Stimulated activated CD8-positive, alpha-beta memory T cell treated with anti-CD3 and anti-CD28 coated beads, Interleukin-15, amount 100 ng/mL, for 48 hours (primary cell): Measurements from ENCODE around the gene AGAP1.

Experiments
- DNase-seq, 2 donors: peaks; one replicate each; pipeline ENCODE4 v3.0.0-alpha.2; 2020; ENCODE audit warnings: low read depth in 2 of 2

Gene AGAP1

GRCh38 chr2:235709124-235709813 is 215.4 kb downstream of the AGAP1 start:
- DNase-seq = no peak

DNA sequence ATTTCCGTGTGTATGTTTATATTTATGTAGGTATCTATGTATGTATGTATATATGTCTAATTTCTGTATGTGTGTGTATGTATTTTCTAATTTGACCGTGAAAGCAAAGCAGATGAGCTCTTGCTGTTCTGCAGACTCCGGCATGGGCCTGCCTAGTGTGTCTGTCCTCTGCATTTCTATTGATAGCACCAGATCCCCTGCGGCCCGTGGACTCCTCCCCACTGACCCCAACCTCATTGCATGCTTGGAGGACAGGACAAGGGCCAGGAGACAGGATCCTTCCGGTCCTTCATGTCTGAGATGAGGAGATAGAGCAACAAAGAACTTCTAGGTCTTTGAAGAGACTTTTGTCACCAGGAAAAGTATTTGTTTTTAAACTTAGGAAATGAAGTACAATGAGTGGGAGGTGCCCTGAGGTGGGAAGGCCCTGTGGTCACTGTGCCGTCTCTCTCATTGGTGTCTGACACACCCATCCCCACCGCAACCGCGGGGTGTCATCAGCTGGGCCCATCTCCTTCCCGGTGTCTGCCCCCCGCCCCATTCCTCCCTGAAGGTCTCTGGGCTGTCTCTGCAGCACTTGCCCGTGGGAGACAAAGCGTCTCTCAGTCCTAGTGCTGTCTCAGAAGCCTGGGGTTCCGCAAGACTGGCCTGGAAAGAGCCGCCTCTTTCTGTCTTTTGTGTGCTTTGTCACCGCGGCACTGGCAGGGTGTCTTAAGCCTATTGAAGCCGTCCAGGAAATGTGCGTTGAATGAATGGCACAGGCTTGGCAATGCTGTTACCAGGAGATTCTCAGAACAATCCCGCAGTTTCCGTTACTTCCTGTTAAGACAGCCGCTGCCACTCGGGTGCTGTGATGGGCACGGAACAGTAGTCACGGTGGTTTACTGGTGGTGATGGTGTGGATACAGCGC is 216.4 kb downstream of the AGAP1 start:
- DNase-seq = no peak

DNA sequence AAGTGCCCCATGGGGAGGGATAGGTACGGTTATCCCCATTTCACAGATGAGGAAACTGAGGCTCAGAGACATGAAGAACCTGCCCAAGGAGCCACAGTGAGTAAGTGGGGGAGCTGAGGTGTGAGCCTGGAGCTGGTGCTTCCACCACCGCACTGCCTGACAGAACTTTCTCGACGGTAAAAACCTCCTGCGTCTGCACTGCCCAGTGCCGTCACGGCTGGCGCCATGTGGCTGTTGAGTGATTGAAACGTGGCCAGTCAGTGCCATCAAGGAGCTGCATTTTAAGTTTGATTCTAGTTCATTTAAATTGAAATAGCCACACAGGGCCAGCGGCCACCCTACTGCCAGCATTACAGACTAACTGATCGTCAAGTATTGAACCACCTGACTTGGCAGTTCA is 217.1 kb downstream of the AGAP1 start:
- DNase-seq = no peak

GRCh38 chr2:235711527-235711926 is 217.7 kb downstream of the AGAP1 start:
- DNase-seq = no peak

DNA sequence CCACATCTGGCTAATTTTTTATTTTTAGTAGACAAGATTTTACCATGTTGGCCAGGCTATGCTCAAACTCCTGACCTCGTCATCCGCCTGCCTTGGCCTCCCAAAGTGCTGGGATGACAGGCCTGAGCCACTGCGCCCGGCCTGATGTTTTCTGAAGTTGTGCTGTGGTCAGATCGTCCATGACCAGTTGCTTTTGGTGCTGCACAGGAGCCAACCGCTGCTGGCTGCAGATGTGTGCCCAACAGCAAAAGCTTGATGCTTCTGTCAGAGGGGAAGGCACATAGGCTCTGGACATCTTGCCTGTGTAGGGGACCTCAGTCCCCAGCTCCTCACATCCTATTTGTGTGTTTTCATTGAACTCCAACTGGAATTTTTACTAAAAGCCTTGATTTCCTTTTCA is 218.3 kb downstream of the AGAP1 start:
- DNase-seq = no peak

GRCh38 chr2:235713189-235713588 is 219.3 kb downstream of the AGAP1 start:
- no peak for DNase-seq

DNA sequence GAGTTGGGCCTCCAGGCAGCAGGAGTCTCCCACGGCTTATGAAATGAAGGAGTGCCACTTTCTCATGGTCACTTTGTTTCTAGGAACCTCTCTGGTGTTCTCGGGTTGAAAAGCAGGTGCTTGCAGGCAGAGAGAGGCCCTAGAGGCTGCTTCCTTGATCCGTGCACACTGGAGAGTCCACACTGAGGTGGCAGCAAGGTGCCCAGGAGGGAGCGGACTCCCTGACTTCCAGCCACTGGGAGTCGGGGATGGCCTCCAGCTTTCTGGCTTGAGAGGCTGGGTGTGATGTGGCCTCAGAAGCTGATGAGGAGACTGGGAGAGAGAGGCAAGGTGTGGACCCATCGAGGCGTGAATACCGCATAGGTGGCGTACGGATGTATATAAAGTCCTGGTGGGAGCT is 221.8 kb downstream of the AGAP1 start:
- no peak for DNase-seq

- DNase-seq = no peak
Observed at GRCh38 chr2:235716875-235717496, 223.1 kb downstream of the AGAP1 start.

- DNase-seq = no peak
Observed at GRCh38 chr2:235719146-235719942, 225.5 kb downstream of the AGAP1 start.

- DNase-seq = no peak
Observed at GRCh38 chr2:235721625-235722024, 227.8 kb downstream of the AGAP1 start.

GRCh38 chr2:235722869-235723268 is 229.0 kb downstream of the AGAP1 start:
- DNase-seq = no peak

DNA sequence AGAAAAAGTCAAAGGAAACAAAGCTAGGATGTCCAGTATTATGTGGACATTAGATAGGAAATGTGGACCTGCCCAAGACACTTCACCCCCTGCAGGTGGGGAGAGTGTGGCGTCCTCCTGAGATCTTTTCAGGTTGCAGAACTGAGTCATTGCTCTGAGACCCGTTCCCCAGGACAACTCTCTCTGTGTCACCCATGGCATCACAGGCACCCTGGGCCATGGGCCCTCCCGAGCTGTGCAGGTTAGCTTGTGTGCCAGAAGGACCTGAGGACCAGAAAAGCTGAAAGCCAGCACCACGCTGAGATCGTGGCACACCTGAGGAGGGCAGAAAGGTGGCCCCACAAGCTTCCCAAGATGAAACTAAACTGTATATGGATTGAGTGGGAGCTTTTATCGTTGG is 229.5 kb downstream of the AGAP1 start:
- no peak for DNase-seq

DNA sequence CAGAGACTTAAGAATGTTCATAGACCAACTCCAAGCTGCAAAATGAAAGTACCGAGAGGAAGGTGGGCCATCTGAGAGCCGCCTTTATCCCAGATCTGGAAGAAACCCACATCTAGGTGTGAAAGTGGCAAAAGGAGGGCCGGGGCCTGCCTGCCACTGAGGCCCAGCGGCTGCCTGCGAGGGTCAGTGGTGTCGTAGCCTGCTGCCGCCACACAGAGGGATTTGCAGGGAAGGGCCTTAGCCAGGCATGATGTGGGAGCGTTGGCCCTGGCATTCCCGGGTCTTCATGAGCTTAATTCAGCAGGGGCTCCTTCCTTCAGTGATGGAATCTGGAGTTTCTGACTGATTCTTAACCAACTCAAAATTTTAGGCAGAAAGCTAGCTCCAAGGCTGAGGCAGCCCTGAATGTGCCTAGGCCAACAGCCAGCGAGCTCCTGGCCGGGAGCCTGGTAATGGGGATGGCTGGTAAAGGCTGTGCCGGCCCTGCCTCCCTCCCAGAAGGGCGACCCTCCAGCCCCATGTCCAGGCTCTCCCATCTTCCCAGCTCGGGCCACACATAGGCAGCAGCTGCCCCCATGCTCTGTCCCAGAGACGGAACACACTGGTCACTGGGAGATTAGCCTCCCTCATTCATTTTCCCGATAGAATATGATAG is 230.1 kb downstream of the AGAP1 start:
- no peak for DNase-seq

DNA sequence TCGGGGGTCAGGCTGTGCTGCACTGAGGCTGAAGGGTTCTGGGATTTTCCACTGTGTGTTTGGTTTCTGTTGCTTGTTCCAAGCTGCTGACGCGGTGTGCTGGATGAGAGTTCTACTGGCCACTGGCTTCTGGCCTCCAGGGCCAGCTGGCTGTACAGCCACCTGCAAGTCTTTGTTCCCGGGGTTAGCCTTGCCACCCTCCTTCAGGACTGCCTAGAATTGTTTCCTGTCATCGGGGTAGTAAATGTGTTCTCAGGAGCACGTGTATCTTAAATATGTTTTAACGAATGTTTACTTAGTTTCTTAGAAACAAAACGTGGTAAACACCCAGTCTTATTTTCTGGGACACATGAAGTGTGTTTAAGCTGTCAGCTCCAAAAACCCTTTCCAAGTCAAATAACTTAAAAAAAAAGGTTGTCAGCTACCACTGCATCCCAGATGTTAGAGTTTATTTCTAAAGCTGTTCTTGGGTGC is 231.2 kb downstream of the AGAP1 start:
- DNase-seq = no peak

GRCh38 chr2:235725841-235726240 is 232.0 kb downstream of the AGAP1 start:
- no peak for DNase-seq

- DNase-seq = no peak
Observed at GRCh38 chr2:235726554-235726953, 232.7 kb downstream of the AGAP1 start.

DNA sequence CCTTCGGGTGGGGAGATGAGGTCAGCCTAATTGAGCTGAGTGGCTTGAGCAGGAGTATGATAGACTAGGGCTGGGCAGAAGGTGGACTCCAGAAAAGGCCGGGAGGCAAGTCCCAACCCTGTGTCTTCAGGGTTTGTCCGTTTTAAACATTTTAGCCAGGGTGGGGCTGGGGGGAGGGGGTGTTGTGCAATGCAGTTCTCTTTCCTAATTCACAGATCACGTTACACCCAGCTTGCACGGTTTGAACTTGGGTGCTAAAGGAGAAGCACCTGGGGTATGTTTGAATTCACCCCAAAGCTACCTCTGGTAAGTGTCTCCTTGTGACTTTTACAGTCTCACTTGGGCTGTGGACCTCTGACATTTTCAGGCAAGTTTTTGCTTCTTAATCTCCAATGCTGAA is 233.3 kb downstream of the AGAP1 start:
- no peak for DNase-seq

GRCh38 chr2:235727891-235728799 is 234.3 kb downstream of the AGAP1 start:
- DNase-seq = no peak

- DNase-seq = no peak
Observed at GRCh38 chr2:235728800-235729556, 235.1 kb downstream of the AGAP1 start.
